ENCODE data around the gene VSIG10.

Gene VSIG10

DNA sequence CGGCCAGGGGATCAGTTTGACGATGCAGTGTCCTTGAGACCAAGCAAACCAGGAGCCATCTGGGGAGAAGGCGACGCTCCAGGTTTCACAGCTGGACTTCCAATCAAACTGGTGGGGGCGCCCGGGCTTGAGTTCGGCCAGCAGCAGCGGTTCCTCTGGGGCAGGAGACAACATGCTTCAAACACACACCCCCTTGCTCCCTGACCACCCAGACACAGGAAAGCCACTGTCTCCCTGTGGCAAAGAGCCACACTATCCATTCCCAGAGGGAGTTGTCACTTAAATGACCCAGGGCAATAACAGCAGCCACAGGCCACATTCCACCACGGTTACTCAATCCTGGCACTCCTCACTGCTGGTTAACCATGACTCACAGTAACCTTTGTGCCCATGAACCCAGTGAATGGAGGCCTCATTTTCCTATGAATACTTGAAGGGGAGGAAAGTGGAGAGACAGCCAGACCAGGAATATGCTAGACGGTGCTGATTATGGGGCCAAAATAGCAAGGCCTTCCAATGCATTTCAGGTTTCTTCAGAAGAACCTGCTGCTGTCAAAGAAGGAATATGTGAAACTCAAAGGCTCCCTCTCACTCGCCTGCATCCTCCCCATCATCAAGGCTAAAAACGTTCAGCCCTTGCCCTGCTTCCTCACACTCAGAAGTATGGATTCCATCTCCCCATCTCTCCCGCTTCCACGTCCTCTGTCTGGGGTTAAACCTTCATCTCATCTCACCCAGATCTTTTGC lies 51.3 kb downstream of the VSIG10 start:
- in situ Hi-C loops (cut with HindIII; ENCODE audit: low pct_unique_long_range_greater_than_20kb, low sequenced_read_pairs), result no loop called here
- peak; percentile 59 to 83 for DNase-seq (ENCODE audit: low read depth in 1 of 2, low spot score in 1 of 2)
- no peak for TF ChIP-seq JUND (IDR thresholded peaks at IDR 0.05; ENCODE audit: low read depth)

DNA sequence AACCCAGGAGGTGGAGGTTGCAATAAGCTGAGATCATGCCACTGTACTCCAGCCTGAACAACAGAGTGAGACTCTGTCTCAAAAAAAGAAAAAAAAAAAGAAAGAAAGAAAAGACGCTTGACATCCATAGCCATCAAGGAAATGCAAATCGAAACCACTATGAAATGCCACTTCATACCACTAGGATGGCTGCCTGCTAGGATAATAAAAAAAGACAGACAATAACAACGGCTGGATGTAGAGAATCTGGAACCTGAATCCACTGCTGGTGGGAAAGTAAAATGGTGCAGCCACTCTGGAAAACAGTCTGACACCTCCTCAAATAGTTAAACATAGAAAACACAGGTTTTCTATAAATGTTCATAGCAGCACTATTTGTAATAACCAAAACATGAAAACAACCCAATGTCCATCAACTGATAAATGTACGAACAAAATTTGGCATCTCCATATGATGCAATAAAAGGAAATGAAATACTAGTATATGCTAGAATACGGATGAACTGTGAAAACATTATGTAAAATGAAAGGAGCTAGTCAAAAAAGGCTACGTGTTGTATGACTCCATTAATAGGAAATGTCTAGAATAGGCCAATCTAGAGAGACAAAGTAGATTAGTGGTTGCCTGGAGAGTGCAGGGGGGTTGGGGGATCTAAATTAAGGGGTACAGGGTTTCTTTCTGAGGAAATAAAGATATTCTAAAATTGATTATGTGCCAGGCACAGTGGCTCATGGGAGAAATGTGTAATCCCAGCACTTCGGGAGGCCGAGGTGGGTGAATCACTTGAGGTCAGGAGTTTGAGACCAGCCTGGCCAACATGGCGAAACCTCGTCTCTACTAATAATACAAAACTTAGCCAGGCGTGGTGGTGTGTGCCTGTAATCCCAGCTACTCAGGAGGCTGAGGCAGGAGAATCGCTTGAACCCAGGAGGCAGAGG lies 52.6 kb downstream of the VSIG10 start:
- no peak for DNase-seq (ENCODE audit: low read depth in 1 of 2, low spot score in 1 of 2)
- in situ Hi-C loops (cut with HindIII; ENCODE audit: low pct_unique_long_range_greater_than_20kb, low sequenced_read_pairs), result no loop called here
- no peak for TF ChIP-seq JUND (IDR thresholded peaks at IDR 0.05; ENCODE audit: low read depth)

DNA sequence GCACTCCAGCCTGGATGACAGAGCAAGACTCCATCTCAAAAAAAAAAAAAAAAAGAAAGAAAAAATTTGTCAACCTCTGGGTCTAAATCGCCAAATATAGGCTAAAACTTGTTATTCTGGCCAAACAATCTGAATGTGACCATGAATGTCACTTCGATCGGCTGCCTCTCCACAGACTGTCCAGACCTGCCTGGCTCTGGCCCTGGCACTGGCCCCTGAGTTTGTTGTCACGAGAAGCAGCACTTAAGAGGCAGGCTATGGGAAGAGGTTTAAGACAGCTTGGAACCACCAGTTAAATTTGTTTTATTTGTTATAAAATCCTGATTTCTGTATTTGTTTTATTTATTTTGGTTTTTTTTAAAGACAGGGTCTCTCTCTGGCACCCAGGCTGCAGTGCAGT lies 57.4 kb downstream of the VSIG10 start:
- TF ChIP-seq JUND (IDR thresholded peaks at IDR 0.05; ENCODE audit: low read depth), result no peak
- in situ Hi-C loops (cut with HindIII; ENCODE audit: low pct_unique_long_range_greater_than_20kb, low sequenced_read_pairs), result no loop called here
- DNase-seq (ENCODE audit: low read depth in 1 of 2, low spot score in 1 of 2), result no peak

DNA sequence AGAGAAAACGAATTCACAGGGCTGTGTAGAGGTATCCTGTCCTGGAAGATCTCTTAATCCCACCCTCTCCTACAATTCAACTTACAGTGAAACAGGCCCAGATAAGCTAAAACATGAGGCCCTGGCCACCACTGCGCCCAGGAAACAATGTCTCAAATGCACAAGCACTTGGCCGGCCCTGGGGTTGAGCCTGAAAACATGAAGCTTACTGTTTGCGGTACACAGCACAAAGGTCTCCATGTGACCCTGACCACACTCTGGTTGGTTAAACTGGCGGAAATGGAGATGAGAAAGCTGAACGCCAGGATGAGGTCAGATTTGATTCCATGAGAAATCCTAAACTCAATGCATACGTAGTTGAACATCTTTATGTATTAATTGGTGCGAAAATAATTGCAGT lies 59.2 kb downstream of the VSIG10 start:
- no peak for TF ChIP-seq JUND (IDR thresholded peaks at IDR 0.05; ENCODE audit: low read depth)
- DNase-seq (ENCODE audit: low read depth in 1 of 2, low spot score in 1 of 2), result no peak
- in situ Hi-C loops (cut with HindIII; ENCODE audit: low pct_unique_long_range_greater_than_20kb, low sequenced_read_pairs), result no loop called here

DNA sequence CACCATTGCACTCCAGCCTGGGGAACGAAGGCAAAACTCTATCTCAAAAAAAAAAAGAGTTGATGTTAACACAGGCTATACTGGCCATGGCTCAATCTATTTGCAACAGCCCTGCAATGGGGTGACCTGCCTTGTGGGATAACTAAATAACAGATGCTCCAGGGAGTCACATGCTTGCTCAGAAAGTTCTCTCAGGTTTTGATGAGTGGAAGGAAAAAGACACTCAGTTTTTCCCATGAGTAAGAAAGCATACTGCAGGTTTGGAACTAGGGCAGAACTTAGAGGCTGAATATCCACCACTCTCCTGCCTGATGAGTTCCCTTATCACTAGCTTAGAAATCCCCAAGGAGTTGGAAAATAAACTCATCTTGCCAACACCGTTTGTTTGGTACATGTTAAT lies 59.7 kb downstream of the VSIG10 start:
- in situ Hi-C loops (cut with HindIII; ENCODE audit: low pct_unique_long_range_greater_than_20kb, low sequenced_read_pairs), result no loop called here
- TF ChIP-seq JUND (IDR thresholded peaks at IDR 0.05; ENCODE audit: low read depth), result no peak
- DNase-seq (ENCODE audit: low read depth in 1 of 2, low spot score in 1 of 2), result no peak

DNA sequence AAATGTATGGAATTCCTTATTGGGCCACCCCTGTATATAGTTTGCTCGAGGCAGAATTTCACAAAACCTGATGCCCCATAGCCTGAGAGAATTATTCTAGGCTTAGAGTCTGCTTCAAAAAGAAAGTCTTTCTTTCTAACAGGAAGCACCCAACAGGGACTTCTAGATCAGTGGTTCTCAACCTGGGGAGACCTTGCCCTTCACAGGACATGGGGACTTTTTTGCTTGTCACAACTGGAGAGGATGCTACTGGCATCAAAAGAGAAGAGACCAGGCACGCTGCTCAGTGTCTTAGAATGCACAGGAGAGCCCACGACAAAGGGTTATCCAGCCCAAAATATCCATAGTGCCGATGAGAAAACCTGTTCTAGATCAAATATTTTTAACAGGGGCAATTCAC lies 61.7 kb downstream of the VSIG10 start:
- no peak for DNase-seq (ENCODE audit: low read depth in 1 of 2, low spot score in 1 of 2)
- in situ Hi-C loops (cut with HindIII; ENCODE audit: low pct_unique_long_range_greater_than_20kb, low sequenced_read_pairs), result no loop called here
- TF ChIP-seq JUND (IDR thresholded peaks at IDR 0.05; ENCODE audit: low read depth), result no peak

DNA sequence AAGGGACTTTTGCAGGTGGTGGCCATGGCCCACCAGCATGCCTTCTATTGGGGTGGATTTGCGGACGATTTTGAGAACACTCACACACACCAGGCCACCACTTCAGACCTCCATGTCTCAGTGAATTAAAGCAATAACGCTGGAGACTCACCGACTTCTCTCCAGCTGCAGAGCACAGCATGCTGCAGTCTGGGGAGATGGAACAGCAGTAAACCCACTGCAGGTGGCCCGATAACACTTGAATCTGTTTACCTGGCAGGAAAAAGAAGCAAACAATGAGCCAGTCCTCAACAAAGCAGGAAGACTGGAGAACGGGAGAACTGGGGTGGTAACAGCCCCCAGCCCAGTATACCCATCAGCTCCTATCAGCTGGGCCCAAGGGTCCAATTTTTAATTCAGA lies 65.7 kb downstream of the VSIG10 start:
- no peak for TF ChIP-seq JUND (IDR thresholded peaks at IDR 0.05; ENCODE audit: low read depth)
- DNase-seq (ENCODE audit: low read depth in 1 of 2, low spot score in 1 of 2), result no peak
- in situ Hi-C loops (cut with HindIII; ENCODE audit: low pct_unique_long_range_greater_than_20kb, low sequenced_read_pairs), result no loop called here

DNA sequence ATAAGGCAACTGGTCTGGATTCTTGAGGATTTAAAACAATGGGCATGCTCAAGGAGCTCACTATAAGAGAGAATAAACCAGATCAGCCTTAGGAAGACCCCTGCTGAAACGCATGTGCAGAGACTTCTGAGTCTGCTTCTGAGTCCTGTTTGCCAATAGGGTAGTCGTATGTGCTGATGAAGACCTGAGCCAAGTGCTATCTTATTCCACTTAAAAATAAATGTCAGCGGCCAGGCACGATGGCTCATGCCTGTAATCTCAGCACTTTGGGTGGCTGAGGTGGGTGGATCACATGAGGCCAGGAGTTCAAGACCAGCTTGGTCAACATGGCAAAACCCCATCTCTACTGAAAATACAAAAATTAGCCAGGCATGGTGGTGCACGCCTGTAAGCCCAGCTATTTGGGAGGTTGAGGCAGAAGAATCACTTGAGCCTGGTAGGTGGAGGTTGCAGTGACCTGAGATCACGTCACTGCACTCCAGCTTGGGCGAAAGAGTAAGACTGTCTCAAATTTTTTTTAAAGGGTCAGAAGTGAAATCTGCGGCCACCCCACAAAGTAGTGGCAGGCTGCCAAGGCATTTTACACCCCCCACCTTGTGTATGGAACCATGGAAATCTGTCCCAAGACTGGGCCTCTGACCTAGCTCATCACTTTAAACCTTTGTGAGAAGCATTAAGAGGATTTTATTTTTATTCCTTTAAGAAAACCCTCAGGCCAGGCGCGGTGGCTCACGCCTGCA lies 67.0 kb downstream of the VSIG10 start:
- no peak for TF ChIP-seq JUND (IDR thresholded peaks at IDR 0.05; ENCODE audit: low read depth)
- in situ Hi-C loops (cut with HindIII; ENCODE audit: low pct_unique_long_range_greater_than_20kb, low sequenced_read_pairs), result no loop called here
- DNase-seq (ENCODE audit: low read depth in 1 of 2, low spot score in 1 of 2), result no peak

DNA sequence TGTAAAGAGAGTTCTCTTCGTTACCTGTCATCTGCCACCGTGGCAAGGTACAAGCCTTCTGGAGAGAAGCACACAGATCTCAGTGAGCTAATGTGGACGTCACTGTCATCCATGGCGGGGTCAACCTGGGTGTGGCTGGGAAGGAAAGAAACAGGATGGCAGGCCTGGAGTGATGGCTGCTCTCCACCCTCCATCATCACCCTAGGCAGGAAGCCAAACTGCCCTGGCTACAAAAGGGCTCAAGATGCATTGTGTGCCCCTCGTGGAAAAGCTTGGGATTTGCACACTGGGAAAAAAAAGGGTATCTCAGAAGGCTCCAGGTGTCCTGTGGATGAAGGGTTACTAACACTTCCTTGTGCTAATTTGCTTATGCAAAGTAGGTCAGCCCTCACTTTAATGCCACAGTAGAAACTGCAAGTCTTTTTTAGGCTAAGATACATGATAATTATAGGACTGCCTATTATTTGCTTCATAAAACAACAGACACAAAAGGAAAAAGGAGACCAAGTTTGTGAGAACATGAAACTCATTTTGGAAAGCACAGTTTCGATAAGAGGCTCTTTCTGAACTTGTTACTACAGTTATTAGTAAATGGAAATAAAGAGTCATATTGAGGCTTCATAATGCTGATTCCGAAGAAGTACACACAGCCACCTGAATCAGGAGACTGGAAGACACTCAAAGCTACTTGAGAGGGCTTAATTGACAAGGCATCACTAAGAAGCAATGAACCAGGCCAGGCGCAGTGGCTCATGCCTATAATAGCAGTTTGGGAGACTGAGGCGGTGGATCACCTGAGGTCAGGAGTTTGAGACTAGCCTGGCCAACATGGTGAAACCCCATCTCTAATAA lies 68.4 kb downstream of the VSIG10 start:
- TF ChIP-seq JUND (IDR thresholded peaks at IDR 0.05; ENCODE audit: low read depth), result no peak
- in situ Hi-C loops (cut with HindIII; ENCODE audit: low pct_unique_long_range_greater_than_20kb, low sequenced_read_pairs), result no loop called here
- peak in 1 of 2 experiments; percentile 55 for DNase-seq (ENCODE audit: low read depth in 1 of 2, low spot score in 1 of 2)

DNA sequence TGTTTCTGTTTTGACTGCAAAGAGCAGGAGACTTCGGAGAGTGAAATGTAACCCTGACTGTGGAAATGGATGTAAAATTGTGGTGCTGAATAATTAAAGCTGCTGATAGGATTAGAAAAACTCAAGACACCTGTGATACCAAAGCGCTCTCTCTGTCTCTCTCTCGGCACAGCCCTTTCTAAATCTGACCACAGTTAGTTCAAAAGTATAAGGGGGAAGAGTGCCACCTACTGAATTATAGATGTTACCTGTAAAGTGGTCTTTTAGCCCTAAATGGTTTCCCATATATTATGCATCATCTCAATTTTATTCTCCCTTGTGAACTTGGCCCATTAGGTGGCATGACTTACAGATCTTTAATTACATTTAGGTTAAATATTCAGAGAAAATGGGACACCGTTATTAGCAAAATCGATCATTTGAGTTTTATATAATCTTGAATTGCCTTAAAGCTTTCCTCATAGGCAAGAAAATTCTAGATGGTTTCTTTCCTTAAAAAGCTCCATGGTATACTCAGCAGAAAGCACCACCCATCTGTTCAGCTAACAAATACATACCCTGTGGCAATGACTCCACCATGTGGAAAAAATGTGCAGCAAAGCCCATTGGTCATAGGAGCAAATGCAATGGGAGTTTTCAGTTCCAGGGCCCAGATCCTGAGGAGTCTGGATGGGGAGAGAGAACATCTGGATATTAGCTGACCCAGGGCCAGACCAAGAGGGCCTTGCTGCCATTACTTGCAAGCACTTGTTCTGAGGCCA lies 69.2 kb downstream of the VSIG10 start:
- in situ Hi-C loops (cut with HindIII; ENCODE audit: low pct_unique_long_range_greater_than_20kb, low sequenced_read_pairs), result no loop called here
- TF ChIP-seq JUND (IDR thresholded peaks at IDR 0.05; ENCODE audit: low read depth), result no peak
- peak; percentile 33 to 87 for DNase-seq (ENCODE audit: low read depth in 1 of 2, low spot score in 1 of 2)

DNA sequence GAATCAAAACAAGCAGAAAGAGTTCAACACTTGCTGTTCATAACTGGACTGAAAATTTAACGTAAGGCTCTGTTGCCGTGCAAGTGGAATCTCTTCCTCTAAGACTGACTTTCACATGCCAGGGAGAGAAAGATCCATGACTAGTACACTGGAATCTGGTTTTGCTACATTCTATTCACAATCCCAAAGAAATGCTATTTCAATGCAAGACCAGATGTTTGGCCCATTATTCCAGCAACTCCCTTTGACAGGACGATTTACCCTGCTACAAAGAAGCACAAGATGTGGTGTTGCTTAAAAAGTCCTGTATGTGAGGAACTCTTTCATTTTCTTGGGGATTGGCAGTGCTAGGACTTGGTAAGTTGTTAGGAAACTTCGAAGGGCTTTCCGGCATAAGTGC lies 69.9 kb downstream of the VSIG10 start:
- no peak for TF ChIP-seq JUND (IDR thresholded peaks at IDR 0.05; ENCODE audit: low read depth)
- in situ Hi-C loops (cut with HindIII; ENCODE audit: low pct_unique_long_range_greater_than_20kb, low sequenced_read_pairs), result no loop called here
- DNase-seq (ENCODE audit: low read depth in 1 of 2, low spot score in 1 of 2), result no peak
